ENCODE results near the gene MTOR.

DNA sequence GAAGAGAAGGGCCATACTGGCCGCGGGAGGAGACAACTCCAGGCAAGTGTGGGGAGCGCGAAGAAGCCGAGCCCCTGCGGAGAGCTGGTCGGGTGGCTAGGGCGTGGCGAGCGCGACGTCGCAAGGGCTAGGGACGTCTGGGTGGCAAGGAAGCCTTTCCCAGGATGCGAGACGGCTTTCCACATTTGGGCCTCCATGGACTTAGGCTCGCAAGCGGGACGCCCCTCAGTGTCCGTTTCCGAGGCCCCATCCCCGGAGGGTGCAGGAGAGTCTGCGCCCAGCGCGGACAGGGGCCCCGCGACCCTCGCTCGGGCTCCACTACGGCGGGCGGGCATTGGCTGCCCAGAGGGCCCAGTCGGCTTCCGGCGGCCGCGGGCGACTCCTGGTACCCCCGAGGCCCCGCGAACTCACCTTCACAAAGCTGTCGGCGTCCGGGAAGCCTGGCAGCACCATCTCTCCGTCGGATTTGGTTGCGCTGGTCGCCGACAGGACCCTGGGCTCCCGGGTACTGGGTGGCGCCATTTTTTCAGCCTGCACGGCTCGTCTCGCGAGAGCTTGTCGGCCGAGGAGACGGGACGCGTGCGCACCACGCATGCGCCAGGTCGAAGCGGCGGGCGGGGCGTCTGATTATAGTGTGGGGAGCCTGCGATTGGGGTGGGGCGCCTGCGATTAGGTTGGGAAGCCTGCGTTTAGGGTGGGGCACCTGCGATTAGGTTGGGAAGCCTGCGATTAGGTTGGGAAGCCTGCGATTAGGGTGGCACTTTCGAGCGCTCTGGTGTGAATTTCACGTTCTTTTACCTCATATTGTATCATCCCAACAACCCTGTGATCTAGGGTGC lies 162.8 kb downstream of the MTOR start, which contains the start of gene EXOSC10:
- TF ChIP-seq, protein P1, sequence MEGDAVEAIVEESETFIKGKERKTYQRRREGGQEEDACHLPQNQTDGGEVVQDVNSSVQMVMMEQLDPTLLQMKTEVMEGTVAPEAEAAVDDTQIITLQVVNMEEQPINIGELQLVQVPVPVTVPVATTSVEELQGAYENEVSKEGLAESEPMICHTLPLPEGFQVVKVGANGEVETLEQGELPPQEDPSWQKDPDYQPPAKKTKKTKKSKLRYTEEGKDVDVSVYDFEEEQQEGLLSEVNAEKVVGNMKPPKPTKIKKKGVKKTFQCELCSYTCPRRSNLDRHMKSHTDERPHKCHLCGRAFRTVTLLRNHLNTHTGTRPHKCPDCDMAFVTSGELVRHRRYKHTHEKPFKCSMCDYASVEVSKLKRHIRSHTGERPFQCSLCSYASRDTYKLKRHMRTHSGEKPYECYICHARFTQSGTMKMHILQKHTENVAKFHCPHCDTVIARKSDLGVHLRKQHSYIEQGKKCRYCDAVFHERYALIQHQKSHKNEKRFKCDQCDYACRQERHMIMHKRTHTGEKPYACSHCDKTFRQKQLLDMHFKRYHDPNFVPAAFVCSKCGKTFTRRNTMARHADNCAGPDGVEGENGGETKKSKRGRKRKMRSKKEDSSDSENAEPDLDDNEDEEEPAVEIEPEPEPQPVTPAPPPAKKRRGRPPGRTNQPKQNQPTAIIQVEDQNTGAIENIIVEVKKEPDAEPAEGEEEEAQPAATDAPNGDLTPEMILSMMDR (IDR thresholded peaks at IDR 0.05) = no peak
- no peak for TF ChIP-seq EZH2phosphoT487 (IDR thresholded peaks at IDR 0.05)

Measured in neural progenitor cell (in vitro differentiated cells).